Fibroblast of pulmonary artery (primary cell): ENCODE results near the gene EPN3.

Experiments
- DNase-seq: peaks from one replicate; pipeline ENCODE4 v3.0.0-alpha.2; 2010; ENCODE audit warnings: low read depth
- H3K4me3 ChIP-seq: replicated peaks from 2 replicates; pipeline ENCODE4 v1.5.1; 2011; ENCODE audit warnings: low read depth, mild to moderate bottlenecking, control low read depth, low read length, moderate library complexity
- CTCF ChIP-seq: IDR thresholded peaks from 2 replicates; pipeline ENCODE4 v1.5.1; 2011; ENCODE audit warnings: mild to moderate bottlenecking, control low read depth, low read length, inconsistent platforms; ENCODE audit errors: missing control alignments

Gene EPN3

GRCh38 chr17:50565402-50566350 lies 33.1 kb downstream of the EPN3 start:
- no peak for TF ChIP-seq CTCF
- no peak overlapping the region for H3K4me3 ChIP-seq
- DNase-seq: peak; percentile 21

GRCh38 chr17:50566886-50567285 lies 34.4 kb downstream of the EPN3 start:
- no peak overlapping the region for H3K4me3 ChIP-seq
- TF ChIP-seq CTCF: no peak
- no peak for DNase-seq

- DNase-seq: no peak
- no peak for TF ChIP-seq CTCF
- no peak overlapping the region for H3K4me3 ChIP-seq
These were observed 36.1 kb downstream of the EPN3 start for GRCh38 chr17:50568659-50569058.

GRCh38 chr17:50569592-50569991 lies 37.1 kb downstream of the EPN3 start:
- no peak for TF ChIP-seq CTCF
- H3K4me3 ChIP-seq: no peak overlapping the region
- no peak for DNase-seq

GRCh38 chr17:50570032-50570431 lies 37.5 kb downstream of the EPN3 start:
- TF ChIP-seq CTCF: no peak
- no peak for DNase-seq
- no peak overlapping the region for H3K4me3 ChIP-seq

- no peak for TF ChIP-seq CTCF
- DNase-seq: no peak
- H3K4me3 ChIP-seq: no peak overlapping the region
These were observed 38.0 kb downstream of the EPN3 start for GRCh38 chr17:50570528-50570927.

- TF ChIP-seq CTCF: no peak
- H3K4me3 ChIP-seq: no peak overlapping the region
- DNase-seq: no peak
These were observed 39.1 kb downstream of the EPN3 start for GRCh38 chr17:50571681-50572080.
